Esophagus muscularis mucosa (tissue), 4 donors: ENCODE results near the gene TMEM250. TPM values are rescaled to one million over a fixed set of nuclear protein-coding genes. Genes with fewer than 3 reads are reported as not detected.

Source experiments
- DNase-seq: peaks from one replicate; pipeline ENCODE4 v3.0.0-alpha.2; 2017; ENCODE audit errors: extremely low spot score
- H3K27ac ChIP-seq, 4 donors: fragments of 200-600 bp; sonication (generic); replicated peaks in 1 of 4; 1 replicate in 3 of 4; 2 replicates in 1 of 4; pipeline ENCODE4 v1.5.1; 2016 to 2019; ENCODE audit warnings: mild to moderate bottlenecking in 1 of 4
- H3K27me3 ChIP-seq, 4 donors: fragments of 200-600 bp; sonication (generic); one replicate each; pipeline versions ENCODE4 v1.5.1 to v1.6.0; 2016 to 2019
- H3K36me3 ChIP-seq, 4 donors: fragments of 200-600 bp; sonication (generic); one replicate each; pipeline ENCODE4 v1.5.1; 2016 to 2019
- H3K4me1 ChIP-seq, 4 donors: fragments of 200-600 bp; sonication (generic); one replicate each; pipeline ENCODE4 v1.5.1; 2016 to 2019
- H3K4me3 ChIP-seq, 4 donors: fragments of 200-600 bp; sonication (generic); 1 replicate in 2 of 4; 2 replicates in 2 of 4; pipeline ENCODE4 v1.5.1; 2016 to 2019; ENCODE audit warnings: mild to moderate bottlenecking in 4 of 4, moderate library complexity in 1 of 4
- H3K9me3 ChIP-seq, 4 donors: fragments of 200-600 bp; sonication (generic); 1 replicate in 3 of 4; 2 replicates in 1 of 4; pipeline ENCODE4 v1.5.1; 2016 to 2019
- EP300 ChIP-seq: sonication (generic); formaldehyde crosslinking; IDR thresholded peaks from one replicate; pipeline ENCODE4 v1.6.1; 2017; ENCODE audit warnings: antibody characterized with exemption
- POLR2A ChIP-seq: fragments of 450-650 bp; IDR thresholded peaks from one replicate; pipeline ENCODE4 v1.6.1; 2017; ENCODE audit warnings: antibody characterized with exemption, moderate library complexity, mild to moderate bottlenecking, low read depth
- POLR2AphosphoS5 ChIP-seq, 2 donors: sonication (generic); formaldehyde crosslinking; IDR thresholded peaks; one replicate each; pipeline ENCODE4 v1.6.1; 2017; ENCODE audit warnings: antibody characterized with exemption in 2 of 2
- WGBS: methylation state at CpG from one replicate; pipeline ENCODE4 v1.1.5; 2018; 5-methylcytosine and 5-hydroxymethylcytosine counted together
- intact Hi-C: fragments of 100-400 bp; cut with DNase I; formaldehyde crosslinking; loops from one replicate; pipeline ENCODE4 v1.15.1; 2023
- total RNA-seq, 4 donors: library from RNA; depleted of rRNA; stranded (reverse); fragments of >200 nt; gene quantifications; one replicate each; pipeline versions ENCODE4 v1.1.0 to v1.2.1, GENCODE V29; 2016
- TF ChIP-seq, protein P1 (sequence below), 3 experiments: fragments of 200-600 bp in 2 of 3; fragments of 450-650 bp in 1 of 3; sonication (generic) in 2 of 3; IDR thresholded peaks; one replicate each; pipeline ENCODE4 v1.5.1; 2017 to 2019; ENCODE audit warnings: antibody characterized with exemption in 3 of 3, mild to moderate bottlenecking in 2 of 3, moderate library complexity in 1 of 3

TMEM250 gene
- total RNA-seq, 4 donors from 2014 or later, result 33.6 to 77.6 (median 59.4) TPM

DNA sequence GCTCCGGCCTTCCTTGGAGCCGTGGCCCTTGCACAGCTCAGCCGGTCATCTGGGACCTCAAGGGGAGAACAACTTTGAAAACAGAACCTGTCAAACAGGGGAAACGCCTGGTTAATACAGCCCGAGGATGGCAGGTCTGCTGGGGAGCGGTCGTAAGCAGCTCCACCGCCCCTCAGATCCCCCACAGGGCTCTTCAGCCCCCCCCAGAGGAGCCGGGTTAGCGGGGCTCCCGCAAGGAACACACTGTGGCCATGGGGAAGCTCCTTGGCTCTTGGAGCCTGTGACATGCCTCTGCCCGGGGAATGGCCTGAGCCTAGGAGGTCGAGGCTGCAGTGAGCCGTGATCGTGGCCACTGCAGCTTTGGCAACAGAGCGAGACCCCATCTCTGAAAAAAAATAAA is 6.8 kb downstream of the TMEM250 start:
- Histone ChIP-seq H3K36me3 (peaks cover 16 to 34% (median 24%) of the 10 kb centered on the region in 4 donors), H3K4me3 (no peak overlapping the region), H3K4me1 (peaks cover 40 to 60% (median 53%) of the 10 kb centered on the region in 4 donors), H3K27ac (no peak overlapping the region), H3K9me3 (no peaks in the 10 kb centered on the region), H3K27me3 (no peaks in the 10 kb centered on the region)
- intact Hi-C loops, result loop anchor here (10.0 kb wide), 1 partner anchor 117 kb away; no protein-coding TSS in a partner anchor
- 68% methylated on average over 6 of the region's 16 CpGs for WGBS
- TF ChIP-seq POLR2A (no peak), POLR2AphosphoS5 (IDR thresholded peaks at IDR 0.05) (no peak), EP300 (no peak)
- TF ChIP-seq, protein P1, sequence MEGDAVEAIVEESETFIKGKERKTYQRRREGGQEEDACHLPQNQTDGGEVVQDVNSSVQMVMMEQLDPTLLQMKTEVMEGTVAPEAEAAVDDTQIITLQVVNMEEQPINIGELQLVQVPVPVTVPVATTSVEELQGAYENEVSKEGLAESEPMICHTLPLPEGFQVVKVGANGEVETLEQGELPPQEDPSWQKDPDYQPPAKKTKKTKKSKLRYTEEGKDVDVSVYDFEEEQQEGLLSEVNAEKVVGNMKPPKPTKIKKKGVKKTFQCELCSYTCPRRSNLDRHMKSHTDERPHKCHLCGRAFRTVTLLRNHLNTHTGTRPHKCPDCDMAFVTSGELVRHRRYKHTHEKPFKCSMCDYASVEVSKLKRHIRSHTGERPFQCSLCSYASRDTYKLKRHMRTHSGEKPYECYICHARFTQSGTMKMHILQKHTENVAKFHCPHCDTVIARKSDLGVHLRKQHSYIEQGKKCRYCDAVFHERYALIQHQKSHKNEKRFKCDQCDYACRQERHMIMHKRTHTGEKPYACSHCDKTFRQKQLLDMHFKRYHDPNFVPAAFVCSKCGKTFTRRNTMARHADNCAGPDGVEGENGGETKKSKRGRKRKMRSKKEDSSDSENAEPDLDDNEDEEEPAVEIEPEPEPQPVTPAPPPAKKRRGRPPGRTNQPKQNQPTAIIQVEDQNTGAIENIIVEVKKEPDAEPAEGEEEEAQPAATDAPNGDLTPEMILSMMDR (IDR thresholded peaks at IDR 0.05), result no peak
- no peak for DNase-seq

DNA sequence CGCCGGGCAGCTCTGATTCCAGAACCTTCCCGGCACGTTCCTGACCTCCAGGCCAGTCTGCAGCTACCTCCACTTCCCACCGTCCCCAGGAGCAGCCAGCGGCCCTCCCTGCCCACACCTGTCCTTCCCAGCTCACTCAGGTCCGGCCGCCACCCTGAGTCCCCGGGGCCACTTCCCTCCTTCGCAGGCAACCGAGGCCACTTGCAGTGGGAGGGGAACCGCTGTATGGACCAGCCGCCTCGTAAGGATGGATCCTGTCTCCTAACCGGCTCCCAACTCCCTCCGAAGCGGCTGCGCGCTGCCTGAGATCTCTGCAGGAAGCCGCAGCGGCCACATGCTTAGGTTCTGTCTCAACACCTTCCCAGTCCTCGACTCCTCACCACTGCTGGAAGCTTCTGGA is 7.5 kb downstream of the TMEM250 start:
- intact Hi-C loops, result loop anchor here (10.0 kb wide), 1 partner anchor 116 kb away; no protein-coding TSS in a partner anchor
- 84% methylated on average over 10 of the region's 22 CpGs for WGBS
- no peak overlapping the region for H3K4me3 ChIP-seq
- peak overlapping the region in 2 of 4 donors; percentile 80 to 81 for H3K27ac ChIP-seq
- DNase-seq, result no peak
- H3K36me3 ChIP-seq, result peaks cover 11 to 27% (median 20%) of the 10 kb centered on the region in 4 donors
- no peaks in the 10 kb centered on the region for H3K9me3 ChIP-seq
- TF ChIP-seq POLR2AphosphoS5 (IDR thresholded peaks at IDR 0.05) (no peak), POLR2A (no peak), EP300 (no peak)
- TF ChIP-seq, protein P1 (IDR thresholded peaks at IDR 0.05), result no peak
- H3K27me3 ChIP-seq, result no peaks in the 10 kb centered on the region
- H3K4me1 ChIP-seq, result peaks cover 46 to 60% (median 52%) of the 10 kb centered on the region in 4 donors

DNA sequence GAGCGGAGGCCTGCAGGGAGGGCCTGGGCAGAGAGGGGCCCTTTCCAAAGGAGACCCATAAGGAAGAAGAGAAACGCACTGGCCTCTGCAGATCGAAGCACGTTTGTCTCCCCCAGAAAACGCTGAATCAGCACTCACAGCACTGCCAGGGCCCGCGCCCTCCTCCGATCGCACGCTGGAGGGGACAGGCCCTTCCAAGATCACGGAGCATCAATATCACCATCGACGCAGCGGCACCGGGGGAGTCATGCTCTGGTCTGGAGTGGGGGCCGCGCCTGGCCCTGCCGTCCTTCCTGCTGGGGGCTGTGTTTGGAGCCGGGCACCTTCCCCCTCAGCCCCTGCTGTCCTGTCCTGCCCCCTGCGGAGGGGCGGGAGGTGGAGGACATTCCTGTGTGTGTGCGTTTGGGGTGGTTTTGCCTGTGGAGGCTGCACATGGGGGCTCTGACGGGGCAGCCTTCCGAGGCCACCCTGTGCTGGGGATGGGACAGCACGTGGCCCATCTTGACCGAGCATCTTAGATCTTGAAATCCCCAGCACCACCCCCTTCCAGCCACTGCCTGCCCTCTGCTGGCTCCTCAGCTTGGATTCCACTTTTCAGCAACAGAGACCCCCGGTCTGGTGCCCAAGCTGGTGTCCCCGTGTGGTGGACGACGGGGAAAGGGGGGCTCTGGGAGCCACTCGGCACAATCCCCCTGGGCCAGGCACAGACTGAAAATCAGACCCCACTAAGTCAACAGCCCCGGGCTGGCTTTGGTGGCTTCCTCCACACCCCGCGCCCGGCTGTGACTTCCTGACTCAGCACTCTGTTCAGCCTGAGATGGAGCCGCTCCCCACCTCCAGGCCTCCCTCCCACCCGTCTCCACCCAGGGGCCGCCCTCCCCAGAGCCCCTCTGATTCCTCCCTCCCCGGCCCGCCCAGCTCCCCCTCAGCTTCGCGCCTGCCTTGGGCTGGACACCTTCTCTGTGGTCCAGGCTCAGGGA is 8.3 kb downstream of the TMEM250 start:
- Histone ChIP-seq H3K9me3 (no peaks in the 10 kb centered on the region), H3K27ac (peak overlapping the region; percentile 80 to 88 (median 82)), H3K36me3 (peaks cover 3 to 19% (median 11%) of the 10 kb centered on the region in 4 donors), H3K4me1 (peaks cover 54 to 62% (median 56%) of the 10 kb centered on the region in 4 donors), H3K4me3 (peak overlapping the region; percentile 39 to 53 (median 48)), H3K27me3 (no peaks in the 10 kb centered on the region)
- intact Hi-C loops, result loop anchor here (10.0 kb wide), 1 partner anchor 116 kb away; no protein-coding TSS in a partner anchor
- WGBS, result 2% methylated on average over 8 of the region's 42 CpGs
- no peak for TF ChIP-seq POLR2A
- TF ChIP-seq, protein P1 (IDR thresholded peaks at IDR 0.05), result peak in 2 of 3 experiments; percentile 19 to 26
- no peak for DNase-seq

DNA sequence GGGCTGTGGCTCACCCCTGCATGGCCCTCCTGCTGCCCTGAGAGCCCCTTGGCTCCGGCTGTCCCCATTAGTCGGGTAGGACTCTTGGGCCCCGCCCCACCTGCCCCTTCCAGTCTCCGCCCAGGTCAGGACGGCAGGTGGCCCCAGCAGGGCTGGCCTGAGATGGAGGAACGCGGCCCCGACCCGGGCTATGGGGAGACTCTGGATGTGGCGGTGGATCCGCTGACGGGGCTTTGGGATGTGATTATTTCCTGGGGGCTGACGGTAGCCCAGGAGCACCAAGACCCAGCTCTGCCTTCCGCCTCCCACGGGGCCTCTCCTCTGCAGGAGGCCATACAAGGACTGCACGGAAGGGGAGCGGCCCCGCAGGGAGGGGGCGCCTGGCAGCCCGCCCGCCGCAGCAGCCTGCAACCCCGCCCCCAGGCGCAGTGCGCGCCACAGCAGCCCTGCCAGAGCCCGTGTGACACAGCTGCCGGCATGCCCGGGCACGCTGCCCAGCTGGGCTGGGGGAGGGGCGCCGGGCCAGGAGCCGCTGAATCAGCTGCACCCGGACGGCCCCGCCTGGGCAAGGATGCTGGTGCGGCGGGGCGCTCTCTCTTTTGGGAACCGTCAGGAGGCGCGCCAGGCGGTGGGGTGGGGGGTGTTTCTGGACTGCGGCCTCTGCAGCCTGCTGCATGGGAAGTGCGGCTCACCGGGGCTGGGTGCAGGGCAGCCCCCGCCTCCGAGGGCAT is 9.2 kb downstream of the TMEM250 start:
- DNase-seq, result peak; percentile 96
- H3K4me3 ChIP-seq, result peak overlapping the region; percentile 39 to 53 (median 48)
- TF ChIP-seq EP300, result no peak
- peak; percentile 85 to 94 for TF ChIP-seq POLR2AphosphoS5 (IDR thresholded peaks at IDR 0.05)
- TF ChIP-seq, protein P1 (IDR thresholded peaks at IDR 0.05), result peak in 2 of 3 experiments; percentile 7 to 26
- no peaks in the 10 kb centered on the region for H3K9me3 ChIP-seq
- intact Hi-C loops, result loop anchor here (10.0 kb wide), 1 partner anchor 115 kb away; no protein-coding TSS in a partner anchor
- no peaks in the 10 kb centered on the region for H3K27me3 ChIP-seq
- peaks cover 0 to 10% (median 5%) of the 10 kb centered on the region in 4 donors for H3K36me3 ChIP-seq
- 3% methylated on average over 16 of the region's 48 CpGs for WGBS
- H3K4me1 ChIP-seq, result peaks cover 63 to 69% (median 64%) of the 10 kb centered on the region in 4 donors
- peak overlapping the region; percentile 80 to 88 (median 82) for H3K27ac ChIP-seq
